Endometrial microvascular endothelial cells (primary cell): ENCODE measurements around the gene PRDM16. TPM values are rescaled to one million over a fixed set of nuclear protein-coding genes. Genes with fewer than 3 reads are reported as not detected.

Experiments used
- in situ Hi-C: cut with HindIII; loops from 2 replicates; pipeline ENCODE4 v1.10.0; 2017; ENCODE audit warnings: low sequenced_read_pairs, low pct_unique_long_range_greater_than_20kb; ENCODE audit errors: inconsistent ontology term
- total RNA-seq: library from RNA; depleted of rRNA; stranded (reverse); fragments of >200 nt; gene quantifications from one replicate; pipeline ENCODE4 v1.2.3, GENCODE V29; 2015; ENCODE audit errors: inconsistent ontology term

The PRDM16 gene
- total RNA-seq, 1 donor from 2014 or later = not detected

- in situ Hi-C loops = no loop called here
Measured at GRCh38 chr1:3462356-3463012, 393.5 kb downstream of the PRDM16 start.

GRCh38 chr1:3463013-3463385 is 394.0 kb downstream of the PRDM16 start:
- in situ Hi-C loops = no loop called here

- in situ Hi-C loops = no loop called here
Measured at GRCh38 chr1:3463408-3463863, 394.4 kb downstream of the PRDM16 start.

- in situ Hi-C loops = no loop called here
Measured at GRCh38 chr1:3463891-3464648, 395.1 kb downstream of the PRDM16 start.

- in situ Hi-C loops = no loop called here
Measured at GRCh38 chr1:3464649-3465025, 395.6 kb downstream of the PRDM16 start.

GRCh38 chr1:3465091-3465934 is 396.3 kb downstream of the PRDM16 start:
- in situ Hi-C loops = no loop called here

- in situ Hi-C loops = no loop called here
Measured at GRCh38 chr1:3465935-3466321, 396.9 kb downstream of the PRDM16 start.

GRCh38 chr1:3466366-3467075 is 397.5 kb downstream of the PRDM16 start:
- in situ Hi-C loops = no loop called here

- in situ Hi-C loops = no loop called here
Measured at GRCh38 chr1:3467096-3468036, 398.4 kb downstream of the PRDM16 start.

GRCh38 chr1:3468236-3469103 is 399.5 kb downstream of the PRDM16 start:
- in situ Hi-C loops = no loop called here

GRCh38 chr1:3469104-3469848 is 400.3 kb downstream of the PRDM16 start:
- in situ Hi-C loops = no loop called here

GRCh38 chr1:3469849-3470649 is 401.0 kb downstream of the PRDM16 start:
- in situ Hi-C loops = no loop called here

GRCh38 chr1:3470650-3471355 is 401.8 kb downstream of the PRDM16 start:
- in situ Hi-C loops = no loop called here

- in situ Hi-C loops = no loop called here
Measured at GRCh38 chr1:3471356-3472087, 402.5 kb downstream of the PRDM16 start.
